Activated gamma-delta T cell treated with anti-CD3 and anti-CD28 coated beads, Interleukin-2, amount 50 U/mL, for 16 hours (primary cell): ENCODE data around the gene PRSS21.

Experiments
- DNase-seq: peaks from one replicate; pipeline ENCODE4 v3.0.0-alpha.2; 2020; ENCODE audit warnings: low read depth

Gene PRSS21

DNA sequence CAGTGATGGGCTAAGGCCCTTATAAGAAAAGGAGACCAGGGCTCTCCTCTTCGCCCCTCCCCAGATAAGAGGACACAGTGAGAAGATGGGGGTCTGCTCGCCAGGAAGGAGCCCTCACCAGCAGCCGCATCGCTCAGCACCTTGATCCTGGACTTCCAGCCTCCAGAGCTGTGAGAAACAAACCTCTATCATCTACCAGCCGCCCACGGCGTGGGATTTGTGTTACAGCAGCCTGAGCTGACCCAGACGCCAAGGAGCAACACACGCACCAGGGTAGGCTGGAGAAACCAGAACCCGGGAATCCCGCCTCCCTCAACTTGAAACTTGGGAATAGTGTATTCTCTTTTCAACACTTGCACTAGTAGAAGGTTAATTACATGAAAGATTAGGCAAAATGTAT is 8.9 kb downstream of the PRSS21 start:
- no peak for DNase-seq

DNA sequence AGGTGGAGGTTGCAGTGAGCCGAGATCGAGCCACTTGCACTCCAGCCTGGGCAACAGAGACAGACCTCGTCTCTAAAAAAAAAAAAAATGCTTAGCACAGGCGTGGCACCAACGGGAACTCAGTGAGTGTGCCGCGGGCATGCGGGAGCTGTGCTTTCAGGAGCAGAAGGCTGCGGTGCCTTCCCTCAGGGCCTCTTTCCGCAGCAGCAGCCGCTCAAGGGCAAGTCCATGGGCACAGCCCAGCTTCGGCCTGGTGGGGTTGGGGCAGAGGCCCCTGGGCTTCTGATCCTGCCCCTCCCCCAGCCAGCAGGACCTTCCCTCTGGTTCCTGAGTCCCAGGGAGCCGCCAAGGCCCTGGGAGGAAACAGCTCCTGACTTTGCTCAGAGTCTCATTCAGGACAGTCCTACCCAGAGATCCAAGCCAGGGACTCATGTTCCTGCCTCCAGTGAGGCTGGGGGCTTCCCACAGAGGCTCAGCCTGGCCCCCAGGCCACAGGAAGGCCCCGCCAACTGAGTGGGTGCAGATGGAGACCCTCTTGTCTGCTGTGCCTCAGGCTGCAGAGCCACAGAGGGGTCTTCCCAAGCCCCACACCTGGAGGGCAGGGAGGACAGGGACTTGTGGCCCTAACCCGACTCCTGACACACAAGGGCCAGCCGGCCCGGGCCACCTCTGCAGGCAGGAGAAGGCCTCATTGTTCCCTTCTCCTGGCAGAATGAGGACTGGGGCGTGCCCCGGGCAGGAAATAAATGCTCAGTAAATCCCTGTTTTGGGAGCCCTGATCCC is 9.7 kb downstream of the PRSS21 start:
- no peak for DNase-seq

DNA sequence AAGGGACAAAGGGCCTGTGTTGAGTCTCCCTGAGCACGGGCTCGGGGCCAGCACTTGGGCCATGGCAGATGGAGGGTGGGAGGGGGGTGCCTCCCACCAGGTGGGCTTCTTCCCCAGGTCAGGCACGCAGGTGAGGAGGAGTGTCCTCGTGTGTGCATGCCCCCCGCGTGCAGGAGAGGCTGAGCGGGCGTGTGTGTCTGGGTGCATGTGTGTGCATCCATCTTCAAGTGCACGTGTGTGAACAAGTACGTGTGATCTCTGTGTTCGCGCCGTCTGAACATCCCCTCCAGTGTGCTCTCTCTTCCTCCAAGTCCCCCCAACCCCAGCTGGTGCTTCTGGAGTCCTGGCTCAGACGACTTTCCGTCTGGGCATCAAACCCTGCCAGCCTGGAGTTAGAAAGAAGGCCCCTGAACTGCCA is 10.3 kb downstream of the PRSS21 start:
- DNase-seq, result no peak

DNA sequence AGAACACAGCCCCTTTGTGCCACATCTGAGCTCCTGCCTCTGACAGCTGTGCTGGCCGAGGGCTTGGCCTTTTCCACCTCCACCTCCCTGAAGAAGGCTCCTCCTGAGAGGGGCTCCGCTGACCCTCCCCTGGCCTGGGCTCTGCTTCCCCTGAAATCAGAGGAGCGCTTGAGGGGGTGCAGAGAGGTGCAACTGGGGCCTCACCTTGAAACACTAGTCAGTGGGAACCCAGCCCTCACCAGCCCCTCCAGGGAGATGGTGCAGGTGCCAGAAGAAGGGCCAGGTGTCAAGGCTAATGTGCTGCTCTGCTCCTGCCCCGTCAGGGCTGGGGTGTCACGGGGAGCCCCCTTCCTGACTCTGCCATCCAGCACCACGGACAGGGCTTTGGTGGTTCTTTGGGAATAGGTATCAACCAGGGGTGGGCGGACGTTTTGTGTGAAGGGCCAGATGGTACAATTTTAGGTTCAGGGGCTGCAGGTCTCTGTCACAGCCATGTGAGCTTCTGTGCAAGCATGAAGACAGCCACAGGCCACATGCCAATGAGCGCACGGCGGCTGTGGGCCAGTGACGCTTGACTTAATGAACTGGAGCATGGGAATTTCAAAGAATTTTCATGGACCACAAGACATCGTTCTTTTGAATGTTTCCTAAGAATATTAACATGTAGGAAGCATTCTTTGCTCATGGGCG is 10.9 kb downstream of the PRSS21 start:
- DNase-seq, result no peak

DNA sequence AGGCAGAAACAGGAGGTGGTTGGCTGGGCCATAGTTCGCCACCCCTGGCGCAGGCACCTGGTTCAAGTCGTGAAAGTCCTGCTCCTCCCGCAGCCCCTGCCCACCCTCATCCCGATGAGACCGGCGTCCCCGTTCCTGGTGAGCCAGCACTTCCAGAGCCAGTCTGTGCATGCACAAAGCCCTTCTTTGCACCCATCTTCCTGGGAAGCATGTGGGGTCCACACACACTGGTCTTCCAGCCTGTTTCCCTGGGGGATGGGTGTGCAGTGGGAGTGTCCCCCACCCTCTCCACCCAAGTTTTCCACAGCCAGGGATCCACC is 11.4 kb downstream of the PRSS21 start:
- no peak for DNase-seq

DNA sequence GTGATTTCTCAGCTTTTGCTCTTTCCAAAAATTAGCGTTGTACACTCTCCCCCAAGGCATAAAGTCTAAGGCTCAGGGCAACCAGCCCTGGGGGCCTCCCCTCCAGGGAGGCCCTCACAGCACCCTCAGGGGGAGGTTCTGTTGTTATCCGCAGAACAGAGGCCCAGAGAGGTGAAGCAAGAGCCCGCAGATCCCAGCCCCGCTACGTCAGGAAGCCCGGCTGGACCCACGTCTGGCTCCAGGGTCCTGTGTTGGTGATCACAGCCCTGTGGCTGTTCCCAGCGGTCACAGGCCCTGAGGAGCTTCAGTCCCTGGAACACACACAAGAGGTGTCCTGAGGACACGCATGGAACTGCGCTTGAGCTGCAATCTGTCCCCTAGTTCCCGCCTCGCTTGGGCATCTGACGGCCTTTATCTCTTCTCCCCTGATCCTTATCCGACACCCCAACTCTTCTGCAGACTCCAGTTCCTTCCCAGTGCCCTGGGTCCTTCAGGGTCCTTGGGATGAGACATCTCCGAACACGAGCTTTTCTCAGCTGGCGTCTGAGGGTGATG is 11.9 kb downstream of the PRSS21 start:
- no peak for DNase-seq

DNA sequence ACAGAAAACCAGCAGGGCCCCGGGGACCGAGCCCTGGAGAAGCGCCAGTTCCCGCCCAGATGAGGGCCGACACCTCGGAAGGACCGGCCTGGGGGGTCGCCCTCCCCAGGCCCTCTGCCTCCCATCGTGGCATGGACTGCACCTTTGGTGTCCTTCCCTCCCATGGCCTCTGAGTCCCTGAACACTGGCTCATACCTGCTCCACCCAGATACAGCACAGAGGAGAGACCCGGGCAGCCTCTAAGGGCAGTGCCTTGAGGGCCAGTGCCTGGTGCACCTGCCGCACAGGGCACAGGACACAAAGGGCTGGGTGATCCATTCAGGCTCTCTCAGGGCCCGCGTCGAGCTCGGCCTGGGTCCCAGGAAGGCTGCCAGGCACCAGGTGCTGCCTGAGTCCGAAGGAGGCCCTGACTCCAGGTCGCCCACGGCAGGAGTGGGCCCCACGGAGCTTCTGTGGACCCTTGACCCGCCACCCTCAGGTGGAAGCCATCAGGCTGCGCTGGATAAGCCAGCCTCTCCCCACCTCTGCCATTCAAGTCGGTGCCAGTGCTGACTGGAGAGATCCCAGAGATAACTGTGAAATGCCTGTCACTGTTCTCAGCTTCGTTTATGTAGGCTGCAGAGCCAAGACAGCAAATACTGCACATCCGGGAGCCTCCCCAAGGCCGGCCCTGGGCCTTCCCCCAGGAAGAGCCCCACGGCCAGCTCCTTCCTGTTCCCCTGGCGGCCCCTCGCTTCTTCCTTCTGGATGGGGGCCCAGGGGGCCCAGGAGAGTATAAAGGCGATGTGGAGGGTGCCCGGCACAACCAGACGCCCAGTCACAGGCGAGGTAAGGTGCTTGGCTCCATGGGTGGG is 12.7 kb downstream of the PRSS21 start, which contains the start of gene ZG16B:
Gene ZG16B, plus strand, starts transcription at position 803 of the 854 bp plus-strand sequence. CDS start 139 bp downstream, outside the sequence.
- no peak for DNase-seq

DNA sequence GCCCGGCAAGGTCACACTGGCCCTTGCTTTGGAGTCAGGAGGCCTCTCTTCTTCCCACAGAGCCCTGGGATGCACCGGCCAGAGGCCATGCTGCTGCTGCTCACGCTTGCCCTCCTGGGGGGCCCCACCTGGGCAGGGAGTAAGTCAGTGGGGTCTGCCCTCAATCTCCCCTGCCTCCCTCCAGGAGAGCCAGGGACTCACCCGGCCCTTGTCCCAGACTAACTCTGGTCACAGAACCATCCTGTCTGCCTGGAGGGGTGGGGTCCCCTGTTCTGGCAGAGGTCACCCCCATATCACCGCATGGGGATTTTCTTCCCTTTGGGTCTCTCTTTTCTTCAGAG is 13.3 kb downstream of the PRSS21 start:
- DNase-seq, result no peak

DNA sequence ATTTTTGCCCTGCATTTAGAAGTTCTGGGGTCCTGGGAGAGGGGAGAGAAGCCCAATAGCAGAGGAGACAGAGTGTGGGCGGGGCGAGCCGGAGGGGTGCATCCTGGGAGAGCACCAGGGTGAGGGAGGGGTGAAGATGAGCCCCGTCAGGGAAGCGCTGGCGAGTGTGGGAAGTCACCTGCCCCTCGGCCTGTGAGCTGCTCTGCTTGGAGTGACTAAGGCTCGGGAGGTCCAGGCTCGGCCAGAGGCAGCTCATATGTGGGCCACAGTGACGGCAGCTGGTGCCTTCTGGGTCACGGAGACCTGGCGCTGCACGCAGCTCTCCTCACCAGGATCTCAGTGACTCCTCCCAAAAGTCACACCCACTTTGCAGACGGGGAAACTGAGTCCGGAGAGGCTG is 14.2 kb downstream of the PRSS21 start:
- DNase-seq, result no peak

DNA sequence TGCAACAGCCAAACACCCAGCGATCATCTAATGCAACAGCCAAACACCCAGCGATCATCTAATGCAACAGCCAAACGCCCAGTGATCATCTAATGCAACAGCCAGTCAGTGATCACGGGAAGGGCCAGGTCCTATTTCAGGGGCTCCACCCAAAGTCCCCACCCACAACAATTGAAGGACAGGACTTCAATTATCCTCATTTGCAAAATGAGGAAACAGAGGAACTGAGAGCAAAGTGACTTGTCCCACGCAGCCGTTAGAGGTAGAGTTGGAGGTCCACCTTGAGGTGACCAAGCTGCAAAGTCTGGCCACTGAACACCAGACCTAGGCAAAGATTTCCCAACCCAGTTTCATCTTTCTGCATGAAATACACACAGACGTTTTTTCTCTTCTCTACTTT is 16.7 kb downstream of the PRSS21 start:
- DNase-seq, result no peak

DNA sequence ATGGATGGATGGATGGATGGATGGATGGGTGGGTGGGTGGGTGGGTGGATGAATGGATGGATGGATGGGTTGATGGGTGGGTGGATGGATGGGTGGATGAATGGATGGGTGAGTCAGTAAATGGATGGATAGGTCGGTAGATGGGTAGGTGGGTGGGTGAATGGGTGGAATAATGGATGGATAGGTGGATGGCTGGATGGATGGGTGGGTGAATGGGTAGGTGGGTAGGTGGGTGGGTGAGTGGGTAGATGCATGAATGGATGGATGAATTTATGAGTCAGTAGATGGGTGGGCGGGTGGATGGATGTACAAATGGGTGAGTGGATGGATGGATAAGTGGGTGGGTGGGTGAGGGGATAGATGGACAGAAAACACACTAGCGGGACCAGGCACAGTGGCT is 17.9 kb downstream of the PRSS21 start:
- no peak for DNase-seq

DNA sequence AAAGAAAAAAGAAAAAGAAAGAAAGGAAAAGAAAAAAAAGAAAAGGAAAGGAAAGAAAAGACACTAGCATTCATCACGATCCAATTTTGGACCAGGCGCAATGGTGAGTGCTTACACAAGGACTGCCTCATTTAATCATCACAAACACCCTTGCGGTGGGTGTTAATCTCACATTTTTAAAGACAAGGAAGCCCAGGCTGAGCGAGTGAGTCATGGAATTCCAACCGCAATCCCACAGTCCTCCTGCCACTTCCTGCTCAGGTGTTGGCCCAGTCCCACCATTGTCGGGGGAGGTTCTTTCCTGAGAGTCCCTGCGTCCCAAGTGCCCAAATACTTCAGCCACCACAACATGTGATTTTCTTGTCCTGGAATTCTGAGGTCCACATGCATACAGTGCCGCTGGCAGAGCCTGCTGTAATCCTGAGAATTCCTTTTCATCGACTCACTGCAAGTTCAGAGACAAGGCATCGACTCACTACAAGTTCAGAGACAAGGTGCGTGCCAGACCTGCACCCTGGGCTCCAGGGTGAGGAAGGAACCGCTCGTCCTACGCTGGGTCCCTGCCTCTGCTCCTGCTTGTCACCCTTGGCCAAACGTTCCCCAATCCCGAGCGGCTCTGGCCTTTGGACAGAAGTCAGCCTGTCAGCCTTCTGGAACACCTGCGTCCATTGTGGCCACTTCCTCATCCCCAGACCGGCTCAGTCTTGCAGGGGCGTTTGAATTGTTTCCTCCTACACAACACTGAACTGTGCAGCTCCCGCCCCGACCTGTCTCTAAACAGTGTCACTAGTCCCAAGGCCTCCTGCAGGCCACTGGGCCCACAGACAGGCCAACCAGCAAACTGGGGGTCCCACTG is 18.8 kb downstream of the PRSS21 start:
- no peak for DNase-seq

DNA sequence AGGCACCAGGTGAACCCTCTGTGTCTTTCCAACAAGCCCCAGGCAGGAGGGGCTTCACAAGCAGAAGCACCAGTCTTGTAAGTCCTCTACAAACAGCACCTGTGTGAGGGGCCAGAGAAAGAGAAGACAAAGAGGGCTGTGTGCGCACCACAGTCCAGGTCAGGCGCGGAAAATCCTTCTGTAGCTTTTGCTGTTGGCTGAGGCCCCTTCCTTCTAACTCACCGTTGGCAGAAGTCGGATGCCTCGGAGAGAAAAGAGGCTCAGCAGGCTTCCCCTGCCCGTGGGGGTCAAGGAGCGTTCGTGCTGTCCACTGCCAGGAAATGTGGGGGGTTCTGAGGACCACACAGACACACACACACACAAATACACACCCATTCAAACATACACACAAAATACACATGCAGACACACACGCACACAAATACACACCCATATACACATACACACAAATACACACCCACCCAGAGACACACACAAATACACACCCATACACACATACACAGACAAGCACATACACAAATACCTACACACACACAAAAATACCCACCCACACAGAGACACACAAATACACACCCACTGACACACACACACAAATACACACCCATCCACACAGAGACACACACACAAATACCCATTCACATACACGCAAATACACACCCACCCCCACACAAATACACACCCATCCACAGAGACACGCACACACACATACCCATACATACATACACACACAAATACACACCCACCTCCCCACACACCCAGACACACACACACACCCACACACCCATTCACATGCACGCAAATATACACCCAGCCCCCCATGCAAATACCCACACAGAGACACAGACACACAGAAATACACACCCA is 19.8 kb downstream of the PRSS21 start:
- no peak for DNase-seq

DNA sequence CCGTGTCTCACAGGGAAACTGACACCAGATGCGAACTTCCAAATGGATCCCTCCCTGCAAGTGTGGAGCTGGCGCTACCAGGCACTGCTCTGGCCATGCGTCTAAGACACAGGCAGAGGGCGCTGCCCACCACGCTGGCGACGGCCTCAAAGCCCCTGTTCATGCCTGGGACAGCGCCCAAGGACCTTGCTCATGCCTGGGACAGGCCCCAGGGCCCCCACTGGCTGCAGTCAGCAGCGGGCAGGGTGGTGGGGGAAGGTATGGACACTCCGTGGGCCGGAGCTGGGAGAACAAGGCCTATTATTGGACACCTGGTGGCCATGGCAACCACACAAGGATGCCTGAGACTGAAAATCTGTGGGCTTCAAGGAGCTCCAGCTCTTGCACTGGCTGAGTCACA is 21.9 kb downstream of the PRSS21 start:
- peak; percentile 47 for DNase-seq

DNA sequence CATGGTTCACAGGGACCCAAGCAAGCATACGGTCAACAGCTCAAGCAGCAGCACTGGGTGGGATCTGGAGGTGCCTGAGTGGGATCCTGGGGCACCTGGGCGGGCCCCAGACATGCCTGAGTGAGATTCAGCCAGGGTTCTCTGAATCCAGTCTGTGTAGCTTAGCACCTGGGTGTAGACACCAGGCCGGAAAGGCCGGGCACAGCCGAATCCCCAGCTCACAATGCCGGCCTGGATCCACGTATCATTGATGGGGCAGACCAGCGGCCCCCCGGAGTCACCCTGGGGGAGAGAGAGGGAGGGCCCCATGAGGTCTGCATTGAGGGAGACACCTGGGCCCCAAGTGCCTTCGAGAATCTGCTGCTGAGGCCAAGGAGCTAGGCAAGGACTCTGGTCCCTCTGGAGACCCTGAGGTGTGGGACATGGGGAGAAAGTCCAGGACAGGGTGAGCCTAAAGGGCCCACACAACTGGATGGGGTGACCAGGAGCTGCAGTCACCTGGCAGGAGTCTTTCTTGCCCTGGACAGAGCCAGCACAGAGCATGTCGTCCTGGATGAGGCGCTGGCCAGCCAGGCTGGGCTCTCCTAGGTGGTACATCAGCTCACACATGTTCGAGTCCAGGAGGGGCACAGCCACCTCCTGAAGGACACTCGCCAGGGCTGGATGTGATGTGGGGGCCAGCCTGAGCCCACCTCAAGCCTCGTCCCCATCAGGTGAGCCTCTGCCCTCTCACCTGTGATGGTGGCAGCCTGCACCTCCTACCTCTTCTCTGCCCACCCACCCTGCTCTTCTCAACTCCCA is 22.8 kb downstream of the PRSS21 start:
- DNase-seq, result no peak

DNA sequence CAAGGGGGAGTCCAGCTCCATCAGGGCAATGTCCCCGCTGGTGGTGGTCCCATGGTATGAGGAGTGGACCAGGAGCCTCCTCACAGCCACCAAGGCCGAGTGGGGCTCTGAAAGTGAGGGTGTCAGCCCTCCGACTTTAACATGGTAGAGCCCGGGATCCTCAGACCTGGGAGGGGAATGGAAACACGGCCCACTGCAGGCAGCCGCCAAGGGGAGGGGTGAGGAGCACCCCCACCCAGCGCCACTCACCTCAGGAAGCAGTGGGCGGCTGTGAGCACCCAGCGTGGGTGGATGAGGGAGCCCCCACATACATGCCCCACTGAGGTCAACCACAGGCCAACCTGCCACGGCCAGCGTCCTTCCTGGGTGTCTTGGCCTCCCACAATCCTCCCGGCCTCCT is 23.9 kb downstream of the PRSS21 start:
- no peak for DNase-seq

DNA sequence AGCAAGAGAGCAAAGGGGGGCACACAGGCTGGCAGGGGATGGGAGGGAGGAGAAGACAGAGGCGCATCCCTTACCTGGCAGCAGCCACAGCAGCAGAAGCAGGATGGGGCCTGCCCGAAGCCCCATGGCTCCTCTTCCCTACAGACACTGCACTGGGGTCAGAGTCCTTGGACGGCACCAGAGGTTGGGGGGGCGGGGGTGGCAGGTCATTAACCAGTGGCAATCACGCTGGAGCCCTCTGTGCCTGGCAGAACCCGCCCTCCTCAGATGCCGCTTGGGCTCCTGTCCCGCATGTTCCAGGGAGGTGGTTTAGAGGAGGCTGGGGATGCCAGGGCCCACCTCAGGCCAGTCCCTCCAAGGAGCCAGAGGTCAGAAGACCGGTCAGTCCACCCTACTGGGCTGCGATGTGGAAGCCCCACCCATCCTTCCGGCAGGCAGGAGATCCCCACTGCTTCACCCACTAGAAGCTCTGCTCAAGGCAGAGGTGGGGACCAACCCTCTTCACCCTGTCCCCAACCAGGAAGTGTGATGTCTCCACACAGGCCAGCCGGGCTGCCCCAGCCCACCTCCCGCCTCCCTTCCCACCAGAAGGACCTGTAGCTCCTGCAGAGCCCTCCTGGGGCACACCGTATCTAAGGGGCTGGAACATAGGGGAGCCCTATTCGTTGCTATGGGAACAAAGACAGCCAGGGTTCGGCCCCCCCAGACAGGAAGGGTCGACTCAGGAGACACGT is 24.7 kb downstream of the PRSS21 start:
- DNase-seq, result peak; percentile 18

DNA sequence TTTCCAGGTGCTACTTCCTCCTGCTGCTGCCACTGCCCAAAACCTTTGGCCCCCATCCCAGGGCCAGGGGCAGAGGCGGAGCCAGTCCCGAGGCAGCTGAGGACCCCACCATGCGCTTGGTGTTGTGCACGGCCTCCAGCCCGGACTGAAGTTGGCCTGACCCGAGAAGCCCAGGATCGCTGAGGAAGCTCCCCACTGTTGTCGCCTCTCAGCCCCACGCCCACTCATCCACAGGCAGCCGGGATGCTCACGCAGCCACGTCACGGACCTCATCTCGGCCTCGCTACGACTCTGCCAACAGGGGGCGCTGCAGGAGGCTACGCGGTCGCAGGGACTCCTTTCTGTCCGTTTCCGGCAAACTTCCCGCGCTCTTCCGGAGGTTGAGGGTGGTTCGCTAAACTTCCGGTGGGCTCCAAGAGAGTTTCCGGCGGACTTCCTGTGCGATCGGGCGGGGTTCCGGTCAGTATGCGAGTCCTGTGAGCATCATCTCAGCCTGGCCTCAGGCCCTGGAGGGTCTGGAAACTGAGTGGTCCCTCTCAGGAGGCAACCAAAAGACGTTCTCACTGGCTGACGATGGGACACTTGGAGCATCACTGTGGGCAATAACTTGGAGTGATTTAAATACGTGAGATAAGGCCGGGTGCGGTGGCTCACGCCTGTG is 25.4 kb downstream of the PRSS21 start:
- peak; percentile 69 for DNase-seq

DNA sequence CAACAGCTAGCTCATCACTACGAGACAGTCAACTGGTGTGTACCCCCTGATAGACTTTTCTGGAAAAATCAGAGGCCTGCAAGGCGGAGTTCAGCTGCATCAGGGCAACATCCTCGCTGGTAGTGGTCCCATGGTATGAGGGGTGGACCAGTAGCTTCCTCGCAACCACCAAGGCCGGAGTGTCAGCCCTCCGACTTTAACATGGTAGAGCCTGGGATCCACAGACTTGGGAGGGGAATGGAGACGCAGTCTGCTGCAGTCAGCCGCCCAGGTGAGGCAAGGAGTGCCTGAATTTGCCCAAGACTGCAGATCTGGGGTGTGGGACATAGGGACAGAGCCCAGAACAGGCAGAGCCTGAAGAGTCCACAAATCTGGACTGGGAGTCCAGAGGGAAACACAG is 26.5 kb downstream of the PRSS21 start:
- DNase-seq, result no peak
